ENCODE results near the gene ARPC5L. TPM values are rescaled to one million over a fixed set of nuclear protein-coding genes. Genes with fewer than 3 reads are reported as not detected.

Gene ARPC5L
- total RNA-seq, 3 donors from 2014 or later, result 29.5 to 41.9 (median 37.2) TPM

DNA sequence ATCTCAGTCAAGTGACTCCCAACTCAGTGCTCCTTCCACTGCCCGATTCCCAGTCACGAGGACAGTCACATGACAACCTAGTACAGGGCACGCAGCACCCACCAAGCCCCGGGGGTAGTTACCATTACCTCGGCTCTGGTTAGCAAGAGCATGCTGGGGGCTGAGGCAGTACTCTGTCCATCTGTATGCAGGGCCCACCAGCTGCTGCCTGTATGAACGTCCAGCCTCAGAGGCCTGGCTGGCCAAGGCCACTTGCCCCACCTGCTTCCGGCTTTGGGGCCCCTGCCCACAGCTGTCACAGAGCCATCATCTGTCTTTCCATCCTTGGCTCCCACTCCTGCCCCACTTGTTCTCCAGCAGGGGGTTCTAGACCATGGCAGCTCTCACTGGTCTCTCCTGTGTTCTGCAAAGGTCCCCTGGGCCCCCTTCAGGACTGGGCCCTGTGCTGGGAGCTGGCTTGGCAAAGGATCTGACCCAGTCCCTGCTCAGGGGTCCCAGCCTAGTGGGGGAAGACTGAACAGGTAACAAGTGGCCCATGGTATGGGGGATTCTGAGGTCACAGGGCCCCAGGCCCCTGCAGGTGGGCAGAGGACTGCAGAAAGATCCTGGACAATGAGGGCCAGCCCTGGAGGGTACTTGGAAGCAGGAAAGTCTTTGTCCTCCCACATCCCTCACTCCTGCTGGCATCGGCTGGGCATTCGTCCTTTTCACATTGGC, 3.4 kb upstream of the ARPC5L start:
- H3K4me3 ChIP-seq, result no peak overlapping the region
- DNase-seq (no peak), ATAC-seq (no peak)
- H3K9me3 ChIP-seq, result no peaks in the 10 kb centered on the region
- H3K4me1 ChIP-seq (ENCODE audit: low read depth), result peaks cover 17% of the 10 kb centered on the region
- H3K36me3 ChIP-seq (ENCODE audit: low read depth), result peaks cover 21% of the 10 kb centered on the region
- no peak for TF ChIP-seq CTCF (IDR thresholded peaks at IDR 0.05)
- intact Hi-C loops (cut with DNase I, micrococcal nuclease), result no loop called here

DNA sequence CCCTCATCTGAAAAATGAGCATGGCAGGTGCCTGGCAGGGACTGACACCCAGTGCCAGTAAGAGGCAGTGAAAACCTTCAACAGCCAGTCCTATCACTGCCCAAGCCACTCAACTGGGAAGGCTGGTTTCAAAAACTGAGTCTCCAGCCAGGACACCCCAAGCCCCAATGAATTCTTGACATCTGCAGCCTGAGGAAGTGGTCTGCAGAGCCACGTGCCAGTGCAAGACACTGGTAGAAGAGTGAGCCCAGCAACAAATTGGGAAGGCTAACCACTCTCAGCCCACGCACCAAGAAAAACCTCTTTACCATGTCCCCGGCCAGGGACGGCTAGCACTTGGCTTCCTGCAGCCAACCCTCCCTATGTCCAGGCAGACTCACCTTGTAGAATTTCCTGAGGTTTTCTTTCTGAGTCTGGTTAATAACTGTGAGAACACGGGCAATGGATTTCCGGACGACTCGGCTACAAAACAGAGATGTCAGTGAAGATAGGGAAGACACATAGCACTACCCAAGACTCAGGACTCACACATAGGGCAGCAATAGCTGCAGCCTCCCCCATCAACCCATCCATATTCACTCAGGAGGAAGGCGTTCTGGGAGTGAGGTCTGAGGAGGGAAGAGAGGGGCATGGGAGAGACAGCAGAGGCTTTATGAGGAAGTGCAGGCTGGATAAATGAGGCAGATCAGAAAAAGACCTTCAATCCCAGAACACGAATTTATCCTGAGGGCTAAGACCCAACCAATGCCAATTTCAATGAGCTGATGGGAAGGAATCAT, 1.9 kb upstream of the ARPC5L start:
- Histone ChIP-seq H3K4me1 (ENCODE audit: low read depth) (peaks cover 16% of the 10 kb centered on the region), H3K9me3 (no peaks in the 10 kb centered on the region), H3K4me3 (no peak overlapping the region), H3K36me3 (ENCODE audit: low read depth) (peaks cover 21% of the 10 kb centered on the region)
- ATAC-seq (no peak), DNase-seq (peak in 1 of 3 donors; percentile 25)
- intact Hi-C loops (cut with DNase I, micrococcal nuclease), result no loop called here
- no peak for TF ChIP-seq CTCF (IDR thresholded peaks at IDR 0.05)

GRCh38 chr9:124860582-124861341, 1.2 kb upstream of the ARPC5L start:
- peaks cover 16% of the 10 kb centered on the region for H3K4me1 ChIP-seq (ENCODE audit: low read depth)
- no peak for DNase-seq

GRCh38 chr9:124863371-124863871, 1.5 kb downstream of the ARPC5L start:
- no peak for DNase-seq
- Histone ChIP-seq H3K4me1 (ENCODE audit: low read depth) (peaks cover 22% of the 10 kb centered on the region), H3K9me3 (no peaks in the 10 kb centered on the region), H3K36me3 (ENCODE audit: low read depth) (peaks cover 11% of the 10 kb centered on the region), H3K4me3 (no peak overlapping the region)
- intact Hi-C loops (cut with DNase I, micrococcal nuclease), result no loop called here
- ATAC-seq, result no peak
- TF ChIP-seq CTCF (IDR thresholded peaks at IDR 0.05), result no peak

More at GRCh38 chr9:124860582-124861341, 1.2 kb upstream of the ARPC5L start:
- TF ChIP-seq CTCF (IDR thresholded peaks at IDR 0.05), result no peak
- no peaks in the 10 kb centered on the region for H3K9me3 ChIP-seq
- intact Hi-C loops (cut with DNase I, micrococcal nuclease), result no loop called here
- ATAC-seq, result no peak
- H3K4me3 ChIP-seq, result peak overlapping the region; percentile 77
- H3K36me3 ChIP-seq (ENCODE audit: low read depth), result peaks cover 21% of the 10 kb centered on the region
